GM12865 (cell line): Measurements from ENCODE around the gene CPTP.

Experiments used
- DNase-seq: peaks from one replicate; pipeline ENCODE4 v3.0.0; 2010; ENCODE audit warnings: low read depth
- H3K4me3 ChIP-seq: 2 replicates; pipeline ENCODE4 v1.5.1; 2011; ENCODE audit warnings: mild to moderate bottlenecking, low read depth, low read length, control low read depth
- CTCF ChIP-seq: IDR thresholded peaks from 2 replicates; pipeline ENCODE4 v1.5.1; 2011; ENCODE audit warnings: low read length, control low read depth, low read depth, inconsistent platforms; ENCODE audit not compliant: insufficient read depth; ENCODE audit errors: missing control alignments

Gene CPTP

GRCh38 chr1:1297802-1298424 lies 26.7 kb upstream of the CPTP start:
- TF ChIP-seq CTCF: no peak
- H3K4me3 ChIP-seq: no peak overlapping the region
- no peak for DNase-seq

DNA sequence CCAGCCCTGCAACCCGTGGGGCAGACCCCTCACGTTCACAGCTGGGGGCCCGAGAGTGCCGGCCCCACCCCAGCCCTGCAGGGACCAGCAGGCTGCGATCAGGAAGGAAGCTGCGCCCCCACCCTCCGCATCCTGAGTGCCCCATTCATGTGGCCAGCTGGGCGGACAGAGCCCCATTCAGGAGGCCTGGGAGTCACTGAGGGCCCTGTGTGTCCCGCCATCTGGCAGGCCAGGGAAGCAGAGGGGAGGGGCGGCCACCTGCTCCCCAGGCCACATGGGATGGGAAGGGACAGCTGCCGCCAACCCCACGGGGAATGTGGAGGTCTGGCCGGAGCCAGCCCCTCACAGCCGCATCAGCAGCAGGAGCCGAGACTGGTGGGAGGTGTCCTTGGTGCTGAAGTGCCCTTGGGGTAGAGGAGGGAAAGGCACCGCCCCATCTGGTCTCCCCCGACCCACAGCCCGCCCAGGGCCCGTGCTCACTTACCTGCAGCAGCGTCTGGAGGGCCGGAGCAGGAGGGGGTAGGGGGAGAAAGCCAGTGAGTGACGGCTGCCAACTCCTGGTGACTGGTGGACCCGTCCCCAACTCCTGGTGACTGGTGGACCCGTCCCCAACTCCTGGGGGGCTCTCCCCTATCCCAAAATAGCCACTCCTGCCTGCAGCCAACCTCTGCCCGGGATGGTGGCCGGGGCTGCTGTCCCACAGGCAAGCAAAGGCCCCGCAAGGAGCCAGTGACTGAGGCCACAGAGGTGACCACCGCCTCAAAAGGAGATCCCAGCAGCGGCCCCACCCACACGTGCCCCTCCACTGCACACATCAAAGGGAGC lies 25.5 kb upstream of the CPTP start:
- no peak for DNase-seq
- no peak overlapping the region for H3K4me3 ChIP-seq
- TF ChIP-seq CTCF: no peak

- no peak overlapping the region for H3K4me3 ChIP-seq
- DNase-seq: peak; percentile 43
- TF ChIP-seq CTCF: peak; percentile 56
These were observed 24.8 kb upstream of the CPTP start for GRCh38 chr1:1299686-1300351.

- no peak overlapping the region for H3K4me3 ChIP-seq
- no peak for DNase-seq
- TF ChIP-seq CTCF: no peak
These were observed 24.3 kb upstream of the CPTP start for GRCh38 chr1:1300352-1300739.

DNA sequence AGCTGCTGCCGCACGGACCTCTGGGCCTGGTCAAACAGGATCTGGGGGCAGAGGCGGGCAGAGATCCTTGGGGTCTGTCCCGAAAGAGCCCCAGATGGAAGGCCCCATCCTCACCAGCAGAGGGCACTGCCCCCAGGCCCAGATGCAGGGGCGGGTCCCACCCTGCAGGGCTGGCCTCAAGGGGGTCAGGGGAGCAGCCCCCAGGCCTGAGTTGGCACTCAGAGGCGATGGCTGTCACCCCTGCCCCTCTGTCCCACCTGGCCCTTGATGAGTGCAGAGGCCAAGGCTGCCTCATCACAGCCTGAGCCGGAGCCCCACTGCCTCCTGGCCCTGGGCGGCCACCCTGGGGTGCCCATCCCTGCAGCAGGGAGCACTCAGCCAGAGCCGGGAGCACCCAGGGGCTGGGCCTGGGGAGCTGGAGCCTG lies 22.6 kb upstream of the CPTP start:
- DNase-seq: no peak
- no peak overlapping the region for H3K4me3 ChIP-seq
- TF ChIP-seq CTCF: peak; percentile 51

DNA sequence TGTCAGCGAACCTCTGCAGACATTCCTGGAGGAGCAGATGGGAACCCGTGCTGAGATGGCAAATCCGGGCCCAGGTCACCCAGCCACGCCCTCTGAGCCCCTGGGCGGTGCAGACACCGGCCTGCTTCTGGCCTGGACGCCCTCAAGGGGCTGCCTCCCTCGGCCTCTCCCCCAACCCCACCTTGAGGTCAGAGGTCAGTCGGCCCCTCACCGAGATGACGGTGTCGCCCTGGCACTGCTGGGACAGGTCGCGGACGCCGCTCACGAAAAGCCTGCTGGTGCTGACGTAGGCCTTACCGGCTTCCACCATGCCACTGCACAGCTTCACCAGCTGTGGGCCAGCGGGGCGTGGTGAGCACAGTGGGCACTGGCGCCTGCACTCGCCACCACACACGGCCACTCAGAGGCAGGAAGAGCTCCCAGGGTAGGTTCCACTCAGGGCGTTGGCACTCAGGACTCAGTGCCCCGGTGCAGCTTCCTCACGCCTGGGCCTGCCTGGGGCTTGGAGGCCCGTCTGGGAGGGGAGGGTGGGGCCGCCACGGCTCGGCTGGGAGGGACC lies 21.6 kb upstream of the CPTP start:
- TF ChIP-seq CTCF: no peak
- no peak for DNase-seq
- no peak overlapping the region for H3K4me3 ChIP-seq
